ENCODE results near the gene IL1RAPL1.

- TF ChIP-seq CTCF (IDR thresholded peaks at IDR 0.05): no peak
- TF ChIP-seq ZFX (IDR thresholded peaks at IDR 0.05; ENCODE audit: borderline replicate concordance): no peak
These were observed 1078.3 kb downstream of the IL1RAPL1 start for GRCh38 chrX:29665532-29665931.
